GM21390 (cell line): ENCODE data around the gene CCDC77.
"Not testable (repeated sequence)": the region's sequence is repeated elsewhere in the genome, so short reads cannot be mapped to it uniquely, and the experiment has no call there.

Source experiments
- ATAC-seq: cut with Tn5 transposase; IDR thresholded peaks from one replicate; pipeline ENCODE4 v1.9.1; 2021; ENCODE audit not compliant: unreplicated experiment

Gene CCDC77

DNA sequence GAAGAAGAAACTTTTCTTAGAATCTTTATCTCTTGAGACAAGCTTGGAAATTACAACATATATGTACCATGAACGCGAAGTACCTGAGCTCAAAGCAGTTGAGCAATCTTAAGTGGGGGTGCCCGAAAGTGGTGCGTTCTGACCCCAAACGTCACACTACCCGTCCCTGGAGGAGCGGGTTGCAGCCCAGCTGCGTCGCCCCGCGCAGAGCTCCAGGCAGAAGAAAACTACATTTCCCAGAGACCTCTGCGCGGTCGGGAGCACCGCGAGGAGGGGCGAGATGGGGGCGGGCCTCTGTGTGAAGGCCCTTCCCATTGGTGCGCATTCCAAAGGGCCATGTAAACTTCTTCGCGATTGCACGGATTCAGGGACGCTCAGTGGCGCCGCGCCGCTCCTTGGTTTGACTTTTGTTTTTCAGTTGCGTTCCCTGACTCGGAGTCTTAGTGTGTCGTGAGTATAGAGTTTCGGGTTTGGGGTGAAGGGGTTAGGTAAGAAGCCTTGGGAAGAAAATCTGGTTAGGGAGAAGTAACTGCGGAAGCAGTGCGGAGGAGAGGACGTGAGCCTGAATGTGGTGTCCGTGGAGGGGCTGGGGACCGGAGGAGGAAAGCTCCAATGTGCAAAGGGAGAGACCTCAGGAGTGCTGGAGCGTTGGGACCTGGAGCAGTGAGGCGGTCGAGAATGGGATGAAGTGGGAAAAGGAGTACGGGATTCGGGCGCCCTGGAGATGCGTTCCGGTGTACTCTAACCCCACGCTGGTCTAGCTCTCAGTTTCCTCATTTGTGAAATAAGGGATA lies at the start of gene CCDC77:
TSS of gene CCDC77 (plus strand) at position 410 of the 794 bp plus-strand sequence. CDS start 7,740 bp downstream, outside the sequence.
- peak; percentile 95 for ATAC-seq

- ATAC-seq = no peak
Measured at GRCh38 chr12:356276-356988, 45.0 kb upstream of the CCDC77 start.

DNA sequence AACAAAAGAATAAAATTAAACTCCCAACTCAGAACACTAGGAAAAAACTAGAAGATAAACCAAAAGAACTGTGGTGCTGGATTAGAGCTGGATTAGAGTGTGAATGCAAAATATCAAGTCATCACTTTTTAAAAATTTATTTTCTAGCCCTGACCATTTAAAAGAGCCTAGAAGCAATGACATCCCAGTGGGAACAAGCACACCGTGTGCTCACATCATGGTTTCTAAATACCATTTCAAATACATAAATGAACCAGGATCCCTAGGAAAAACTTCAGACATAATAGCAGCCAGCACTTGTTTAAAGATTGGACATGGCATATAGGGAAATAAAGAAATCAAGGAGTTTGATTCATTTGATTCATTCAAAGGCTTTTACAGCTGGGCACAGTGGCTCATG lies 42.4 kb upstream of the CCDC77 start:
- no peak for ATAC-seq

- no peak for ATAC-seq
Measured at GRCh38 chr12:366820-367219, 34.6 kb upstream of the CCDC77 start.

GRCh38 chr12:367972-368371 lies 33.5 kb upstream of the CCDC77 start:
- no peak for ATAC-seq

GRCh38 chr12:370739-371485 lies 30.5 kb upstream of the CCDC77 start:
- not testable (repeated sequence) for ATAC-seq

- no peak for ATAC-seq
Measured at GRCh38 chr12:386651-387050, 14.8 kb upstream of the CCDC77 start.

GRCh38 chr12:388012-388411 lies 13.4 kb upstream of the CCDC77 start:
- ATAC-seq = no peak

DNA sequence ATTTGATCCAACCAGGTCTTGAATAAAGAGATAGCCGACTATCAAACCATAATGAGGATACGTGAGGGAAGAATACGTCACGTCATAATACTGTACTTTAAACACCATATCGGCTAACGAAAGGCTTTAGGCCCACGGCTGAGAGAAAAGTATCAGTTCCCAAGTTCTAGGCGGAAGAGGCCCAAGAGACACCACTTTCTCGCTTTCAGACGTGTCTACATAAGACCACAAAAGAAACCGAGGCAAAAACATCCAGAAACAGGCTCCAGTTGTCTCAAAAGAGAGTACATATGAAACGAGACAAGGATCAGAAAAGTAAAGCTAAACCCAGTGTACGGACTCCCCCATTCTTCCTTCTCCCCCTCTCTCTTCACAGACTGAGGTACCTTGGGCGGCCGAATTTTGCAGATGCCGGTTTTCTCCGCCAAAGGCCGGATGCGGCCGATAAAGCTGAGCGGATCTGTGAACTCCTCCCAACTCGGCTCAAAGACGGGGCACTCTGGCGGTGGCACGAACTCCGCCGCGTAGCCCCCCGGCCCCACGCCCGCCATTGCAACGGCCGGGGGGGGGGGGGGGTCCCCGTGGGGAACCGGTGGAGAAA lies 12.8 kb upstream of the CCDC77 start:
- peak; percentile 44 for ATAC-seq

DNA sequence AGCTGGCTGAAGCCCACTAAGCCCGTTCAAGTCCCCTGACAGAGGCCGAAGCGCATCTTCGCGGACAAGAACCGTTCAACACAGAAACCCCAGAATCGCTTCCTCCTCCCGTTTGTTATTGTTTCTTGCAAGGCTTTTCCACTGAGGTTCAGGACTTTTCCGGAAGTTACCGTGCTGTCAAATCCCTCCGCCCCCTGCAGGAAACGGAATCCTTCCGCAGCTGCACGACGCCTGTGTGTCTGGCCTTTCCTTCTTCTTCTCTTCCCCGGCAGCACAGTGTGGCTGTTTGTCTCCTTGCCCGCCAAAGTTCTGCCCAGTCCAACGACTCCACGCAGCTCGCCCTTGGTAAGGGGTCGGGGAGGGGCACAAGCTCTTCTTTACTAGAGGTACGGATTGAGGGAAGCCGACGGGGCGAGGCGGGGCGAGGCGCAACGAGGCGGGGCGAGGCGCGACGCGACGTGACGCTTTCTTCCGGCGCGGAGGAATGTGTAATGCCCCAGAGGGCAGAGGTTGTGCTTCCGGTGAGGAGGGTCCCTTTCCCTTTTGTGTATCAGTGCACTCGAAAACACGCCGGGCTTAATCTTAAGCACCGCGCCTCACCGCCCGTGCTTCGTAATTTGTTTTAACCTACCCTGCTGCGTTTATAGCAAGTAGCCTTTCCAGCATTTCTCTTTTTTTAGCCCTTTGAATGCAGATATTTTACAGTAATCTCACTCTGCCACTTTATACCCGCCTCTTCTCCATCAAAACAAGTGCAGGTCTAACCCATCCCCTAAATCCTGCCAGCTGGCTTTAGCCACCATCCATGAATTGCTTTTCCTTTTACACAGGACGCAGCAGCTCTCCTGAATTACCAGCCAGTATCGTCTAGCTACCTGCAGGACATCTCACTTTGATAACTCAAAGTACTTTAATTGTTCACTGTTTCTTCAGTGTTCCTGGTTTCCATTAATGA lies 12.0 kb upstream of the CCDC77 start, which contains the start of gene KDM5A:
TSS of gene KDM5A (minus strand) at position 179 of the 955 bp plus-strand sequence. CDS start 229 bp downstream, outside the sequence.
- peak; percentile 87 for ATAC-seq

DNA sequence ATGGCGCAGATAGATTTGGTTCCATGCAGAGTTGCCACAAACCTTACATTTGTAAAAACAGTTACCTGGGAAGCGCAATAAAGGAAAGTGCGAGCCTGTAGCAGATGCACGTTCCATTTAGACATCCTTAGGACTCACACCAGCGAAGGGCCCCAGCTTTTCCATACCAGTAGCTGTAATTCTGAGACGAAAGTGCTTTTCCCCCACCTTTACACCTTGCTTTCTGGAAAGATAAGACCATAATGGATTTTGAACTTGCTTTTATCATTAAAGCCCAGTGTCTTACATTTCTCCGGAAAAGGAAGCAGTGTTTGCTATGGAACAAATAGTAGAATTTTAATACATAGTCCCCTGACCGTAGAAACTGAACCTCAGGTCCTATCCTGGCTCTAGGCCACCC lies 616 bp upstream of the CCDC77 start:
- peak; percentile 8 for ATAC-seq

DNA sequence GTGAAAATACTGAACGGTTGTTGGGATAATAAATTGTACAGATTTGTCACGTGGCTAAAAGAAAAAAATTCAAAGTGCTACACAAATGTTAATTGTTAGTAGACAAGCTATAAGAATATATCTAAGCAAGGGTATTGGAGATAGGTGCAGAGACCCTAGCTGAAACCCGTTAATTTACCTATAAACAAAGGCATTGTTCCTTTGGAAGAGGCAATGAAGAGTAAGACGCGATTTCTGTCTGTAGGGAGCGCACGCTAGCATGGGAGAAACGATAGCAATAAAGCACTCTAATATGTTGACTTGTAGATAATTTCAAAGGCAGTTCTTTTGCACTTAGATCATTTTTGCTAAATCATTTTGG lies 565 bp downstream of the CCDC77 start:
- no peak for ATAC-seq

DNA sequence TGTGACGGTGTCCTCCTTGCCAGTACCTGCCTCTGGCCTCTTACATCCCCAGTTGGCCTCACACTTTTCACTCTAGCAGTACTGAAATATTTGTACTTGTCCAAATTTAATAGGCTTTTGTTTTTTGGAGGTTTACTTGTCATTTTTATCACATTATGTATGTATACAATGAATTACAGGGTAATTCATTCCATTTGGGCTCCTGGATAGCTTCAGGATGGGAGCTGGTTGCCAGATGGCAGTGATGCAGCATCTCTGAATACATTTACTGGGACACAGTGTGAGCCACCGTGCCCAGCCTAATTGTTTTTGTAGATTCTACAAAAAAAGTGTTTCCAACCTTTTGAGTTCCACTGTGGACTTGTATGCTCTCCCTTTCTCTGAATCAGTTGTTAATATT lies 13.4 kb downstream of the CCDC77 start:
- ATAC-seq = no peak

DNA sequence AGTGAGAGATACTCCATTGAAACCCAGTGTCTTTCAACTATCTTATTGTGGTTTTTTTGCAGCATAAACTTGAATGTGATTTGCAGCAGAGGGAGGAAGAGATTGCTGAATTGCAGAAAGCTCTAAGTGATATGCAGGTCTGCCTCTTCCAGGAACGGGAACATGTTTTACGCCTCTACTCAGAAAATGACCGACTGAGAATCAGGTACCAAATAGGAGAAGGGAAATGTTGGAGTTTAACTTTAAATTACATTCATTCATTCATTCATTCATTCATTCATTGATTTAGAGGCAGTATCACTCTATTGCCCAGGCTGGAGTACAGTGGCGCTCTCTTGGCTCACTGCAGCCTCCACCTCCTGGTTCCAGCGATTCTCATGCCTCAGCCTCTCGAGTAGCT lies 17.0 kb downstream of the CCDC77 start:
- ATAC-seq = no peak

GRCh38 chr12:422526-422925 lies 21.1 kb downstream of the CCDC77 start:
- no peak for ATAC-seq

DNA sequence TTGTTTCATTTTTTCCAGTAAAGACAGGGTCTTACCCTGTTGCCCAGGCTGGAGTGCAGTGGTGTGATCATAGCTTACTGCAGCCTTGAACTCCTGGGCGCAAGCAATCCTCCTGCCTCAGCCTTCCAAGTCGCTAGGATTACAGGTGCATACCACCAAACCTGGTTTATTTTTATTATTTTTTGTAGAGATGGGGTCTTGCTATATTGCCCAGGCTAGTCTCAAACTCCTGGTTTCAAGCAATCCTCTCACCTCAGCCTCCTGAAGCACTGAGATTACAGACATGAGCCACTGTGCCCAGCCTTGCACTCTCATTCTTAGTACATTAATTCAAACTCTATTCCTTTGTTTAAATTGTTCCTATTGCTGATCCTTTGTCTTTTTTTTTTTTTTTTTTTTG lies 34.3 kb downstream of the CCDC77 start:
- not testable (repeated sequence) for ATAC-seq

DNA sequence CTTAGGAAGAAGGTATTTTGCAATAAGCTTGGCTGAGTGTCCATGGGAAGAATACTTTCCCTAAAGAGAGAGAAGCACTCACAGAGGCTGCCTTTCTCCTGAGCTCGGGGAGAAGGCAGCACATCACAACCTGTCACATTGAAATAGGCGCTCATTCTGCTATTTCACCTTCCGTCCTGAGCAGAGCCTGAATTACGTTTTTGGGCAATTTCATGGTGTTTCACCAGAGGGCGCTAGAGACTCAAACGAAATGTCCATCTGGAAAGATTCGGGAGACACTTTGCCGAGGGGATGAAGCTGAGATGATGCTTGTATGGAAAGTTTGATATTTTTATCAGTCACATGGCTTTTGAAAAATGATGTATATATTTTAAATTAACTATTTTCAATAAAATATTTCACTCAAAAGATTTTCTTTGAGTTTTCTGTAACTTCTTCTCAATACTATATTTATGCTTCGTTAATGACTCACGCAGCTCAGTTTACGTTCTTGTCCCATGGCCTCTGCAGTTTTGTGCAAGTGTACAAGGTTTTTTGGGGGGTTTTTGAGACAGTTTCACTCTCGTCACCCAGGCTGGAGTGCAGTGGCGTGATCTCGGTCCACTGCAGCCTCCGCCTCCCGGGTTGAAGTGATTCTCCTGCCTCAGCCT lies 40.9 kb downstream of the CCDC77 start:
- ATAC-seq = no peak

- ATAC-seq = no peak
Measured at GRCh38 chr12:447141-447540, 45.7 kb downstream of the CCDC77 start.

DNA sequence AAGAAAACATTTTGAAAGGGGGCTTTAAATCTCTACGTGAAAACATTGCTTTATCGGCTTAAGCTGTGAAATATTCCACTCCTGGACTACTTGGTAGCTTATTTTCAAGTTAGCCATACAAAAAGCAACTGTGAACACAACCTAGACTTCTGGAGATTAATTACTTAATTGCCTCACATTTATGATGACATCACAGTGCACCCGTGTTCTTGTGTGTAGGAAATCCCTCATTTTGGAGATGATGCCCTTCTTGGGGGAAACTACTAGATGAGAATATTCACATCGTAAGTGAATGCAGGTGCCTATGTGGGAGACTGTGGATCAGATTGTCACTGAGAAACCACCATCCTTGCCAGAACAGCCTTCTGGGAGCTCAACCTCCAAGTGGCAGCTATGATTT lies 47.8 kb downstream of the CCDC77 start:
- ATAC-seq = no peak

DNA sequence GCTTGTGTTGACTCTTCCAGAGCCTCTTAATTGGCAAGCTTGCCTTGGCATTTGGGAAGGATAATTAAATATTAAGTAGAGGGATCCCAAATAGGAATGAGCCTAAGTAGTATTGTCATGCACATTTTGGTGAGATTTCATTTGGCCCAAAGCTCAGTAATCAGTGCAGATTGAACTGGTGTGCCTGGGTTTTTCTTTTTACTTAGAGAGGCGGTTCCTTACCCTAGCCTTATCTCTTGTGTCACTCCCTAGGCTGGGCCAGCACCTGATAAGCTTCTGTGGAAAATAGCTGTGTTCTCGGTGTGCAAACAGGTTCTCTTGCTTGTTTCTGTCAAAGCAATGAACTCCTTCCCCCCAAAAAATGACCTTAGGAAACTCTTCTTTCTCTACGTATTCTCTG lies 49.0 kb downstream of the CCDC77 start:
- ATAC-seq = no peak
